Hypothalamus (tissue), 51 donors: Measurements from ENCODE around the gene CNTROB.

Experiments used
- DNase-seq, 51 donors: peaks; one replicate each; lab custom pipeline; 2025; lab: John Stamatoyannopoulos, UW

The CNTROB gene

GRCh38 chr17:7977039-7977438 lies 45.0 kb downstream of the CNTROB start:
- DNase-seq, result no peak

- no peak for DNase-seq
These were observed 45.8 kb downstream of the CNTROB start for GRCh38 chr17:7977805-7978204.

- DNase-seq, result no peak
These were observed 50.2 kb downstream of the CNTROB start for GRCh38 chr17:7982173-7982572.

DNA sequence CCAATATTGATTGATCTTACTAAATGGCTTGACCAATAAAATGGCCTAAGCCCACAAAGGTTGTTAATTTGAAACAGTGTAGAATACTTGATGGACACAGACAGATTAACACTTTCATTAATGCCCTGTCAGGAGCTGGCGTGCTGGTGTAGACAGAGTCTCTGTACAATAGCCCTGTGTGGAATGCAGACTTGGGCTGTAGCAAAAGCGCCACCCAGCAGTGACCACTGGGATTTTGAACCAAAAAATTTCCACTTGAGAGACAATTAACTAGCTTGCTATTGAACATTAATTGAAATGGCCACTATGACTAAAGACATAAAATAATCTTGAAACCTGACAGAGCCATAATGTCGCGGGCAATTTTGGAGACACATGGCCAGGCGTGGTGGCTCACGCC lies 50.7 kb downstream of the CNTROB start:
- no peak for DNase-seq

- no peak for DNase-seq
These were observed 52.9 kb downstream of the CNTROB start for GRCh38 chr17:7984904-7985303.

DNA sequence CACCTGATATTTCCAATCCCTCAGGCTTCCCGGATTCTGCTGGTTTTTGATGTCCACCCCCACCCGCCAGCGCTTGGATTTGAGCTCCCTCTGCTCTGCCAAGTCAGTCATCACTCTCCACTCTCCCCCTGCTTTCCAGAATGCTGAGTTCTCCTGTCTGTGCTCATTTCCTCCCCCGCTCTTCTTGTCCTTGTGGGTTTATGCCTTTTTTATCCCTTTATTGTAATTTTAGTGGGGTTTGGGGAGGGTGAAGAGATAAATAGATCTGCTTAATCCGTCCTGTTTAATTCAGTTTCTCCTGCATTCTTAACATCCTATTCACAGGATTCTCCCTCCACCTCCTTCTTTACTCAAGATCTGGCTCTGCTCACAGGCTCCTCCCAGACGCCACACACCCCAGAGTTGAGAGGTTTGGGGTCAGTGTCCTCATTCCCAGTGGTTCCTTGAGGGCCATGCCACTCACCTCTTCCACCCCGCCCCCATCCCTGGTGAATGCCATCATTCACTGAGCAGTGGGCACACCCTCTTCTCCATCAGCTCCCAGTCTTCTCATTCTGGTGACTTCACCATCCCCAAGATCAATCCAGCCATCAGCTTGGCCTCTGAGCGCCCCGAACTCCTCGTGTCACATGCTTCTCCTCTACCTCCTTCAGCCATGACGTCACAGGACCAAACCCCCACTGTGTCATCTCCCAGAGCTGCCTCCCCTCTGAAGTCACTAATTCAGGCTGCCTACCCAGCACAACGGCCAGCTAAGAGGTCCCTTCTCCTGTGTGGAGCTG lies 55.3 kb downstream of the CNTROB start:
- DNase-seq, result peak in 1 of 51 donors; percentile 27

DNA sequence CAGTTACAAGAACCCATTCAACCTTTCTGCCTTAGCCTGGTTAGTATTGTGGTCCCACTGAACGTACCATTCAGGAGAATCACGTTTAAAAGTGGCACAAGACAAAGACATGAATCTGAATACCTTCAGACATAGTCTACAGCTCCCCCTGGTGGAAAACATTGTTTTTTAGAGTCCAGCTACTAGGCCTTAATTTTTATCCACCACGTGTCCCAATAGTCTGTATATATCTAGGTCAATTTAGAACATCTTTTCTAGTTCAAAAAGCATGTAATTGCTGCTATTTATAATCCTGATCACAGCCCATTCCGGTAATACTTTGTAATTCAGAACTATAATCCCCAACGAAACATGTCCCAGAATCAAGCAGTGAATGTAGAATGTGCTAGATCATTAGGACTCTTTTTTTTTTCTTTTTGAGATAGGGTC lies 56.8 kb downstream of the CNTROB start:
- DNase-seq, result peak in 7 of 51 donors; percentile 10 to 78 (median 30)

DNA sequence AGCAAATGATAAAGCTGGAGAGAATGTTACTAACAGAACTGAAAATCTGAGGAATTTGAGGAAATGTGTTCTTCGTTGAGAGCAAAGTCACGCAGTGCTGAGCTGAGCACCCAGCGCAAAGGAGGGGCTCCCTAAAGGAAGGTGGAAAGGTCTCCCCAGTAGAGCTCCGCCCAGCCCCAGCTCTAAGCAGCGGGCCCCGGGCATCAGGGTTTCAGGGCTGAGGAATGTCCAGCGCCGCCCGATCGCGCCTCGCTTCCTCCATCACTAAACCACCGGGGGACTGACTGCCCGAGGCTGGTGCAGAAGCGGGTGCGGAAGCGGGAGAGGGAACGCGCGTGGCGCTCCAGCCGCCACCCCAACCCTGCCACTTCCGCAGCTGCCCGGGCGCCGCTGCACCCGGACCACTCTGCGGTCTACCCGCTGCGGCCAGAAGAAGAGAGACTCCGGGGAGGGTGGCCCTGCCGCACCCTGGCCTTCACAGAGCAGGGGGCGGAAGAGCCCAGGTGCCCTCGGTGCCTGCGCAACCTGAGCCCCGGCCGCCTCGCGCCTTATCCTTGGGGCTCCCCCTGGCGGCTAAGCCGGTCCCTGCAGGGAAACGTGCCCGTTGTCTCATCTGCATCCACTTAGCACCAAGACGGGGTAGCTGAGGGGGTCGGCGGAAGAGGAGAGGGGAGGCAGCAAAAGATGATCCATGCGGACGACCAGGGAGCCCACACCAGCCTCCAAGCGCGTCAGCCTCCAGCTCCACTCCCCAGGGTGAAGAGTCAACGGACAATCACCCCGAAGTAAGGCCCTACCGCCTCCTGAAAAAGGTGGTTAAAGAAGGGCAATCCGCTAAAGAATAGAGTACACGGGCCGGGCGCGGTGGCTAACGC lies 58.0 kb downstream of the CNTROB start:
- DNase-seq, result peak in 46 of 51 donors; percentile 4 to 85 (median 62)

- no peak for DNase-seq
These were observed 60.5 kb downstream of the CNTROB start for GRCh38 chr17:7992516-7992915.

- no peak for DNase-seq
These were observed 60.9 kb downstream of the CNTROB start for GRCh38 chr17:7992924-7993323.

DNA sequence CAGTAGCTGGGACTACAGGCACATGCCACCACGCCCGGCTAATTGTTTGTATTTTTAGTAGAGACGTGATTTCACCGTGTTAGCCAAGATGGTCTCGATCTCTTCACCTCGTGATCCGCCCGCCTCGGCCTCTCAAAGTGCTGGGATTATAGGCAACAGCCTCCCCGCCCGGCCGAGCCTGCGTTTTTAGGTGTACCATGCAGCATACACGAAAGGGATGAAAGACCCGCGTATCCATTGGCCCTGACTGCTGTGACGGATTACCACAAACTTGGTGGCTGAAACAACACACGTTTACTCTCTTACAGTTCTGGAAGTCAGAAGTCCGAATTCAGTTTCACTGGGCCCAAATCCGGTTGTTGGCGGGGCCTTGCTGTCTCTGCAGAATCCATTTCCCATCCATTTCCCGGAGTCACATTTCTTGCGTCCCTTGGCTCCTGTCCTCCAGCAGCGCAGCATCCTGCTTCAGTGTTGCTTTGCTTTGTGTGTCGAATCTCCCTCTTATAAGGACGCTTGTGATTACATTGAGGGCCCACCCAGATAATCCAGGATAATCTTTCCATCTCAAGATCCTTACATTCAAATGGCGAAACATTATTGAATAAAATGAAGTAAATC lies 62.1 kb downstream of the CNTROB start:
- no peak for DNase-seq

- DNase-seq, result no peak
These were observed 63.7 kb downstream of the CNTROB start for GRCh38 chr17:7995724-7996123.

- DNase-seq, result no peak
These were observed 65.2 kb downstream of the CNTROB start for GRCh38 chr17:7997186-7997585.
